GM10266 (cell line): ENCODE measurements around the gene DMAC1.

Source experiments
- DNase-seq: peaks from one replicate; pipeline ENCODE4 v3.0.0; 2012; ENCODE audit errors: extremely low spot score
- CTCF ChIP-seq: IDR thresholded peaks from 2 replicates; pipeline ENCODE4 v1.5.1; 2012; ENCODE audit warnings: mild to moderate bottlenecking, low read depth; ENCODE audit not compliant: control insufficient read depth, insufficient read depth; ENCODE audit errors: missing control alignments

The DMAC1 gene

GRCh38 chr9:7802666-7803065, 3.1 kb upstream of the DMAC1 start:
- TF ChIP-seq CTCF: no peak
- no peak for DNase-seq

- TF ChIP-seq CTCF: no peak
- DNase-seq: no peak
These were observed 337 bp upstream of the DMAC1 start for GRCh38 chr9:7799944-7800285.

GRCh38 chr9:7794196-7794595, 5.4 kb downstream of the DMAC1 start:
- no peak for DNase-seq
- TF ChIP-seq CTCF: no peak

GRCh38 chr9:7791394-7791793, 8.2 kb downstream of the DMAC1 start:
- no peak for DNase-seq
- no peak for TF ChIP-seq CTCF

- DNase-seq: no peak
- no peak for TF ChIP-seq CTCF
These were observed 8.8 kb downstream of the DMAC1 start for GRCh38 chr9:7790819-7791182.

- no peak for TF ChIP-seq CTCF
- DNase-seq: no peak
These were observed 9.4 kb downstream of the DMAC1 start for GRCh38 chr9:7790022-7790818.

GRCh38 chr9:7788772-7789171, 10.8 kb downstream of the DMAC1 start:
- no peak for DNase-seq
- TF ChIP-seq CTCF: no peak
